ENCODE data around the gene PIEZO1. TPM values are rescaled to one million over a fixed set of nuclear protein-coding genes. Genes with fewer than 3 reads are reported as not detected.

PIEZO1 gene
- total RNA-seq, 1 donor from 2014 or later, result 247 TPM

DNA sequence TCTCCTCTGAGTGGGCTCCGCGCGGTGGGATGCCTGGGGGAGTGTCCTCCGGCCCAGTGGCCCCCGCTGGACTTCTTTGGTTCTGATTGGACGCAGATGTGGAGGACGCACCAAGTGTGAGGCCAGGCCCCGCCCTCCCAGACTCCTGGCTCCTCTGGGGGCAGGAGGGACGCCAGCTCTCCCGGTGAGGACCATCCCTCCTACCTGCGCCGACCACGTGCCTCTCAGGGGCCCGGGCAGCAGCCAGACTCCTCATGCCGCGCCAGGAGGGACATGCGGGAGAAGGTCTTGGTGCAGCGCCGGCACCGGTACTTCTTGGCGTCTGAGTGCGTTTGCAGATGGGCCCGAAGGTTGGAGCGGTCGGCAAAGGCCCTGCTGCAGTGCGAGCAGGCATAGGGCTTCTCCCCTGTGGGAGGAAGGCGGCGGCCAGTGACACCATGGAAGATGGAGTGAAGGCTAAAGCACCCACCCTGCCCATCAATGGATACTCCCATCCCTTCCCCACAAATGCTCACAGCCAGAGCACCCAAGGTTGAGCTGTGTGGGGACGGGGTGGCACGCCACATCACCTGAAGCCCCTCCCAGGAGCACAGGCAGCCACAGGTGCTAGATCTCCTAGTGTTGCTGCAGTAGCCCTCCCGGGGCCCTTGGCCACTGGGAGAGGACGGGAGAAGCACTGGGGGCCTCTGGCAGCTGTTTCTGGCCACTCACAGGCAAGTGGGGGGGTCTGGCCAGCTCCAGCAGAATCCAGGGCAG, 106.6 kb downstream of the PIEZO1 start:
- Histone ChIP-seq H3K27me3 (ENCODE audit: insufficient read depth, low read length) (peaks cover 5% of the 10 kb centered on the region), H3K79me2 (ENCODE audit: insufficient read depth, low read length) (no peaks in the 10 kb centered on the region), H2AFZ (ENCODE audit: low read depth, low read length) (no peak overlapping the region), H3K36me3 (ENCODE audit: insufficient read depth, low read length) (no peaks in the 10 kb centered on the region), H3K4me3 (ENCODE audit: insufficient read depth, low read depth, low read length) (no peak overlapping the region), H3K4me1 (ENCODE audit: insufficient read depth, low read length) (no peaks in the 10 kb centered on the region), H3K9ac (ENCODE audit: low read length) (no peak overlapping the region), H3K9me3 (ENCODE audit: insufficient read depth, low read depth, low read length) (no peaks in the 10 kb centered on the region), H4K20me1 (ENCODE audit: insufficient read depth, low read length) (no peaks in the 10 kb centered on the region), H3K27ac (ENCODE audit: low read depth, low read length) (no peak overlapping the region), H3K4me2 (ENCODE audit: low read length) (no peak overlapping the region)
- Mint-ChIP-seq H3K27ac (ENCODE audit: unreplicated experiment) (no peak overlapping the region), H3K4me1 (ENCODE audit: low read depth, unreplicated experiment) (no peaks in the 10 kb centered on the region), H3K36me3 (ENCODE audit: low read depth, unreplicated experiment) (peaks cover 2% of the 10 kb centered on the region), H3K27me3 (ENCODE audit: low read depth, unreplicated experiment) (no peaks in the 10 kb centered on the region), H3K9me3 (ENCODE audit: unreplicated experiment) (no peaks in the 10 kb centered on the region), H3K4me3 (ENCODE audit: unreplicated experiment) (no peak overlapping the region)
- TF ChIP-seq EZH2 (IDR thresholded peaks at IDR 0.05; ENCODE audit: insufficient read depth, low read length) (no peak), CTCF (IDR thresholded peaks at IDR 0.05; ENCODE audit: insufficient read depth, low read depth, low read length) (no peak)
- no peak for FAIRE-seq
- no peak for DNase-seq (ENCODE audit: low read depth)

DNA sequence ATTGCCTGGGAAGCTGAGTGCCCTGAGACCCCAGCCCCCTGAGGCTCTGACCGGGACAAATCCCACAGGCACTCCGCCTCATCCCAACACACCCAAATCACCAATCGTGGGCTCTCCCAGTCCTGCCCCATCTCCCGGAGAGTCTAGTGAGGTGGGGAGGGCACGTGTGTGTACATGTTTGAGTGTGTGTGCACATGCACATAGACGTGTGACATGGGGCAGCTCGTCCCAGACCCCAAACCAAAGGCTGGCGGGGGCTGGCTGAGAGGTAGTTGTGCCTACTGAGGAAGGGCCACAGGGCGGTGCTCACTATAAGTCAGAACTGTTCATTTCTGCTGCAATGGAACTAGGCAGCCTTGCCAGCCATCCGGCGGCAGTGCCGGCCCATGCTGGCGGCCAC, 107.3 kb downstream of the PIEZO1 start:
- peaks cover 2% of the 10 kb centered on the region for H3K36me3 Mint-ChIP-seq (ENCODE audit: low read depth, unreplicated experiment)
- TF ChIP-seq CTCF (IDR thresholded peaks at IDR 0.05; ENCODE audit: insufficient read depth, low read depth, low read length), result no peak
- TF ChIP-seq EZH2 (IDR thresholded peaks at IDR 0.05; ENCODE audit: insufficient read depth, low read length), result no peak
- H3K4me3 Mint-ChIP-seq (ENCODE audit: unreplicated experiment), result no peak overlapping the region
- Histone ChIP-seq H3K4me2 (ENCODE audit: low read length) (no peak overlapping the region), H3K36me3 (ENCODE audit: insufficient read depth, low read length) (no peaks in the 10 kb centered on the region), H3K27ac (ENCODE audit: low read depth, low read length) (no peak overlapping the region), H3K9me3 (ENCODE audit: insufficient read depth, low read depth, low read length) (no peaks in the 10 kb centered on the region), H3K4me3 (ENCODE audit: insufficient read depth, low read depth, low read length) (no peak overlapping the region), H4K20me1 (ENCODE audit: insufficient read depth, low read length) (no peaks in the 10 kb centered on the region), H3K9ac (ENCODE audit: low read length) (no peak overlapping the region), H3K4me1 (ENCODE audit: insufficient read depth, low read length) (no peaks in the 10 kb centered on the region), H2AFZ (ENCODE audit: low read depth, low read length) (no peak overlapping the region), H3K79me2 (ENCODE audit: insufficient read depth, low read length) (no peaks in the 10 kb centered on the region), H3K27me3 (ENCODE audit: insufficient read depth, low read length) (peaks cover 5% of the 10 kb centered on the region)
- no peak overlapping the region for H3K27ac Mint-ChIP-seq (ENCODE audit: unreplicated experiment)
- H3K4me1 Mint-ChIP-seq (ENCODE audit: low read depth, unreplicated experiment), result no peaks in the 10 kb centered on the region
- no peak for DNase-seq (ENCODE audit: low read depth)
- no peaks in the 10 kb centered on the region for H3K27me3 Mint-ChIP-seq (ENCODE audit: low read depth, unreplicated experiment)
- no peak for FAIRE-seq
- H3K9me3 Mint-ChIP-seq (ENCODE audit: unreplicated experiment), result no peaks in the 10 kb centered on the region

Measured in astrocyte (in vitro differentiated cells and primary cell).